ENCODE measurements around the gene NR3C2.

The NR3C2 gene

DNA sequence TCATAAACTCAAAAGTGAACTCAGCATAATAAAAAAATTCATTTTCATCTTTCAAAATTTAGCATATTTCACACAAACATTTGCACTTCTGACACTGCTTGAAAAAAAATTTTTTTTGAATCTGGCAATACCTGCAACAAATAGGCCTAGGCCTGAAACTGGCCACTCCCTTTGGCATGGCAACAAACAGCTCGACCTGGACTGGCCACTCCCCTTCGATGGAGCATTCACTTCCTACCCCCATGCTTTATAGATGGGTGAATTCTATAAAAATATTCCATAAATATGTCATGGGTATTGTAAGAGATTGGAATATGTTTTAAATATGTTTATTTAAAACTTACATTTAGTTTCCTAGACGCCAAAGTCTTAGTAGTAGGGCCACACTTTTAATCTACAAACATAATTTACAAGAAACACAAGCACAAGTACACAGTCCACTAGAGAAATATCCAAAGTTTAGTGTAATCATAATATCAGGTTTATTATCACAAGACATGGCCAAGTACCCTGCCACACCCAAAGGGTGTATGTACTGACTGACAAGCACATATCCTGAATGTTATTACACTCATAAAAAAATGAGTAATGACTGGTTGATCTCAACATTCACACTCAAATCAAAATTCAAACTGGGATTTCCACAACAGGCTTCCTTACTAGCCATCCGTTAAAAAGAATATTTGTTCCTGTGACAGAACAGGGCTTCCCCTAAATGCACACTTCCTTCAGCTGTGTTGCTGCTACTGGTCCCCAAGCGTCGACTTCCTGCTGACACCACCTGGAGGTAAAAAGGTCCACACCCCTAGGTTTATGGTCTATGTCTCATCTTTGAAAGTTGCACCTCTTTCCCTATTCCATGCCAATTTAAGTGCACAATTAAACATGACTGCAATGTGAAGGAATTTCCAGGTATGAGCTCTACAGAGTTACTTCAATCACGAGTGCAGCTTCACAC is 271.5 kb downstream of the NR3C2 start:
- TF ChIP-seq EZH2phosphoT487 (conservative IDR thresholded peaks at IDR 0.05; ENCODE audit: low read length) = no peak
- TF ChIP-seq, protein P1, sequence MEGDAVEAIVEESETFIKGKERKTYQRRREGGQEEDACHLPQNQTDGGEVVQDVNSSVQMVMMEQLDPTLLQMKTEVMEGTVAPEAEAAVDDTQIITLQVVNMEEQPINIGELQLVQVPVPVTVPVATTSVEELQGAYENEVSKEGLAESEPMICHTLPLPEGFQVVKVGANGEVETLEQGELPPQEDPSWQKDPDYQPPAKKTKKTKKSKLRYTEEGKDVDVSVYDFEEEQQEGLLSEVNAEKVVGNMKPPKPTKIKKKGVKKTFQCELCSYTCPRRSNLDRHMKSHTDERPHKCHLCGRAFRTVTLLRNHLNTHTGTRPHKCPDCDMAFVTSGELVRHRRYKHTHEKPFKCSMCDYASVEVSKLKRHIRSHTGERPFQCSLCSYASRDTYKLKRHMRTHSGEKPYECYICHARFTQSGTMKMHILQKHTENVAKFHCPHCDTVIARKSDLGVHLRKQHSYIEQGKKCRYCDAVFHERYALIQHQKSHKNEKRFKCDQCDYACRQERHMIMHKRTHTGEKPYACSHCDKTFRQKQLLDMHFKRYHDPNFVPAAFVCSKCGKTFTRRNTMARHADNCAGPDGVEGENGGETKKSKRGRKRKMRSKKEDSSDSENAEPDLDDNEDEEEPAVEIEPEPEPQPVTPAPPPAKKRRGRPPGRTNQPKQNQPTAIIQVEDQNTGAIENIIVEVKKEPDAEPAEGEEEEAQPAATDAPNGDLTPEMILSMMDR (IDR thresholded peaks at IDR 0.05; ENCODE audit: insufficient read depth, low read length, poor library complexity, severe bottlenecking) = no peak
- H3K79me2 ChIP-seq (ENCODE audit: insufficient read depth, low read length) = no peaks in the 10 kb centered on the region
- no peak overlapping the region for H2AFZ ChIP-seq (ENCODE audit: low read depth, low read length, severe bottlenecking)
- H3K9me3 ChIP-seq (ENCODE audit: insufficient read depth, low read length) = no peaks in the 10 kb centered on the region
- H3K9ac ChIP-seq (ENCODE audit: low read length) = no peak overlapping the region
- no peaks in the 10 kb centered on the region for H4K20me1 ChIP-seq (ENCODE audit: low read depth, low read length)
- H3F3A ChIP-seq (ENCODE audit: insufficient read depth) = no peaks in the 10 kb centered on the region
- no peaks in the 10 kb centered on the region for H3K9me2 ChIP-seq (replicated peaks; ENCODE audit: insufficient read depth, low read length)
- no peak overlapping the region for H3K27ac ChIP-seq (ENCODE audit: low read depth, low read length)
- H3K4me3 ChIP-seq (ENCODE audit: insufficient read depth, low read length, poor library complexity, severe bottlenecking) = no peak overlapping the region
- H3K27me3 ChIP-seq (ENCODE audit: low read length) = no peaks in the 10 kb centered on the region
- no peaks in the 10 kb centered on the region for H3K36me3 ChIP-seq (ENCODE audit: low read length)
- no peak overlapping the region for H3K4me2 ChIP-seq (ENCODE audit: low read depth, low read length, poor library complexity, severe bottlenecking)

DNA sequence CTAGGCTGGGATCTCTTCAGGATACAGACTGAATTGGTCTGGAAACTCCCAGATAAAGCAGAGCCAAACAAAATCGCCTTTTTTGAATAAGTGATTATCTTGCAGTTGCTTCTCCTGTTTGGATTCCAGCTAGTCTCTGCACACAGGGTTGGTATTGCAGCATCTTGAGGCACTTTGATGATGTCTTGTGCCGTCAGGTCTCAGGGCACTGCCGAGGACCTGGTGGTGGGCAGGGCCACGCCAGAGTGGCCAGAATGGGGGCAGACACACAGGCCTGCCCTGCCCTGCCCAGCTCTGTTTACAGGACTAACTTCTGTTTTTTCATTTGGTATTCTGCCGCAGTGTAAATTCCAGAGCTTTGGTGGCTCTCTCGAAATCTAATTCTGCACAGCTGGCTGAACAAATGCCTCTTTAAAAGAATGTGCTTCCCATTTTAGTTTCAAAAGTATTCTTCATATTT is 276.1 kb downstream of the NR3C2 start:
- H3K36me3 ChIP-seq (ENCODE audit: low read length) = no peaks in the 10 kb centered on the region
- H3K4me3 ChIP-seq (ENCODE audit: insufficient read depth, low read length, poor library complexity, severe bottlenecking) = no peak overlapping the region
- no peak overlapping the region for H3K27ac ChIP-seq (ENCODE audit: low read depth, low read length)
- H4K20me1 ChIP-seq (ENCODE audit: low read depth, low read length) = no peaks in the 10 kb centered on the region
- no peaks in the 10 kb centered on the region for H3K27me3 ChIP-seq (ENCODE audit: low read length)
- no peaks in the 10 kb centered on the region for H3K9me2 ChIP-seq (replicated peaks; ENCODE audit: insufficient read depth, low read length)
- no peak overlapping the region for H3K4me2 ChIP-seq (ENCODE audit: low read depth, low read length, poor library complexity, severe bottlenecking)
- no peak overlapping the region for H3K9ac ChIP-seq (ENCODE audit: low read length)
- no peaks in the 10 kb centered on the region for H3K9me3 ChIP-seq (ENCODE audit: insufficient read depth, low read length)
- no peak overlapping the region for H2AFZ ChIP-seq (ENCODE audit: low read depth, low read length, severe bottlenecking)
- no peaks in the 10 kb centered on the region for H3F3A ChIP-seq (ENCODE audit: insufficient read depth)
- H3K79me2 ChIP-seq (ENCODE audit: insufficient read depth, low read length) = no peaks in the 10 kb centered on the region
- no peak for TF ChIP-seq EZH2phosphoT487 (conservative IDR thresholded peaks at IDR 0.05; ENCODE audit: low read length)
- TF ChIP-seq, protein P1 (IDR thresholded peaks at IDR 0.05; ENCODE audit: insufficient read depth, low read length, poor library complexity, severe bottlenecking) = no peak

DNA sequence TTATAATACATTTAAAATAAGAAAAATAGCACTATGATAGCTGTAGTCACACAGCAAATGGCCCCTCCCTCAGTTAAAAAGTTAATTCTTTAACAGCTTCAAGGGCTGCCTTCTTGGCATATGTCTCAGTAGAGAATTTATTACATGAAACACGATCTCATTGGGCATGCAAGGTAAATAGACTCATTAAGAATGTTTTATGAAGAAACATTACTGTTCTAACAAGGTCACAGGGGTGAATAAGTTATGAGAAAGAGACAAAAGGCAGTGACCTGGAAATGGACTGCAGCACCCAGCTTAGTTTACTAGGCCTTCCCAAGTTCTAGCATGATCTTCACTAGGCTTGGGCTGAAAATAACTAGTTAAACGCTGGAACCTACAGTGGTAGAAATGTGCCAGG is 277.7 kb downstream of the NR3C2 start:
- Histone ChIP-seq H4K20me1 (ENCODE audit: low read depth, low read length) (no peaks in the 10 kb centered on the region), H3F3A (ENCODE audit: insufficient read depth) (no peaks in the 10 kb centered on the region), H3K9ac (ENCODE audit: low read length) (no peak overlapping the region), H3K27ac (ENCODE audit: low read depth, low read length) (no peak overlapping the region), H3K79me2 (ENCODE audit: insufficient read depth, low read length) (no peaks in the 10 kb centered on the region), H3K36me3 (ENCODE audit: low read length) (no peaks in the 10 kb centered on the region), H3K27me3 (ENCODE audit: low read length) (no peaks in the 10 kb centered on the region), H3K4me3 (ENCODE audit: insufficient read depth, low read length, poor library complexity, severe bottlenecking) (no peak overlapping the region), H3K9me2 (replicated peaks; ENCODE audit: insufficient read depth, low read length) (no peaks in the 10 kb centered on the region), H3K9me3 (ENCODE audit: insufficient read depth, low read length) (no peaks in the 10 kb centered on the region), H3K4me2 (ENCODE audit: low read depth, low read length, poor library complexity, severe bottlenecking) (no peak overlapping the region), H2AFZ (ENCODE audit: low read depth, low read length, severe bottlenecking) (no peak overlapping the region)
- TF ChIP-seq, protein P1 (IDR thresholded peaks at IDR 0.05; ENCODE audit: insufficient read depth, low read length, poor library complexity, severe bottlenecking) = no peak
- TF ChIP-seq EZH2phosphoT487 (conservative IDR thresholded peaks at IDR 0.05; ENCODE audit: low read length) = no peak
